Measurements from ENCODE around the gene KBTBD3. TPM values are rescaled to one million over a fixed set of nuclear protein-coding genes. Genes with fewer than 3 reads are reported as not detected.
A peak's percentile ranks its signal among the peaks of the same experiment; 100 is the strongest.

KBTBD3 gene
- total and polyA plus RNA-seq, 2 of the 4 experiments (the other 2 are of a cell fraction): 1.6 to 1.7 TPM

DNA sequence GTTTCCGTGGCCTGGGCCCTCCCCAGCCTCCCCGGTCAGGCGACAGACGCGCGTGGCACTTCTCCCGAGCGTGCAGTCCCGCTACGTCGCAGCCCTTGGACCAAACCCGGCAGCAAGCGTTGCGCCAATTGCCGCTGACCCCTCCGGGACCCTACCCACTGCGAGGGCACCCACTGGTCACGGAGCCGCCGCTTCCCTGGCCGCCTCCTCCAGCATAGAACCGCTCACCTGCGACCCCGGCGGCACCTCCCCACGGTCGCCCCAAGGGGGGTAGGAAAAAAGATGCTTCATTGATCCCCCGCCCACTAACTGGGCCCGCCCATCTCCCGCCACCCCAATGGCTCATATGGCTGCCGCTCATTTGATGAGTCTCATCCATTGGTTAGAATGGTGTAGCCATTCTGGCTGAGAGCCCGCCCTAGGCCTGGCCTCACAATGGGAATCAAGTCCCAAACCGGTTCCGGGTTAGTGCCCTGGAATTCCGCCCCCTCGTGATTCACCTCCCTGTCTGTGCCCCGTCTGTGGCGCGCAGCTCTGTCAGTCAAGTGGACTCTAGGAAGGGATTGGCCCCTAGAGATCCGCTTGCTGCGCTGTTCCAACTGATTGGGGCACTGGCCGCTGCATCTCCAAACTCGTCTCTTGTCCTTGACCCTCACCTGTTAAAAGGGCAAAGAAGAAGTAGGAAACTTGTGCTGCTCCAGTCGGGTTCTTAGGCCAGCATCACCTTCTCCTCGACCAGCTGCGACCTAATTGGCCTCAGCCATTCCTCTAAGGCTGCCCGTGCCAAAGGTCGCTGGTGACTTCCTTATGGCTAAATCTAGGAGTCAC is 55.0 kb downstream of the KBTBD3 start, which contains the start of gene MSANTD4:
TSS of gene MSANTD4 (minus strand) at position 274 of the 828 bp plus-strand sequence. CDS start 11,323 bp downstream, outside the sequence.
- H2BK120ac ChIP-seq (ENCODE audit: low read depth, low read length): peak within 1 kb of the TSS; percentile 78
- H3K4me2 ChIP-seq (ENCODE audit: low read depth, low read length): peak within 1 kb of the TSS; percentile 82
- peak within 1 kb of the TSS; percentile 69 for H2BK5ac ChIP-seq (ENCODE audit: low read depth, low read length, poor library complexity, severe bottlenecking)
- in situ Hi-C loops (cut with MboI; ENCODE audit: low sequenced_read_pairs): no loop called here
- H3K36me3 ChIP-seq (ENCODE audit: control insufficient read depth, insufficient read depth, low read length): no peaks in the 10 kb centered on the region
- peak within 1 kb of the TSS; percentile 63; the same call in 1 of the 2 replicates for H3K56ac ChIP-seq (ENCODE audit: extremely low read depth, insufficient read depth, low read length)
- H4K20me1 ChIP-seq (ENCODE audit: insufficient read depth, low read length): no peaks in the 10 kb centered on the region
- H3K79me1 ChIP-seq (ENCODE audit: low read depth in 1 of 2, low read length in 2 of 2): peaks cover 11 to 29% of the 10 kb centered on the region in 2 experiments
- H3K23ac ChIP-seq (ENCODE audit: low read depth, low read length): peak within 1 kb of the TSS; percentile 89
- H2AK9ac ChIP-seq (replicated peaks; ENCODE audit: low read depth, low read length, poor library complexity): peak within 1 kb of the TSS; percentile 91
- H3K27me3 ChIP-seq (ENCODE audit: control insufficient read depth, insufficient read depth, low read length): no peaks in the 10 kb centered on the region
- H3K27ac ChIP-seq (ENCODE audit: insufficient read depth, low read length): peak within 1 kb of the TSS; percentile 61
- H3K4ac ChIP-seq (ENCODE audit: low read depth, low read length): peak within 1 kb of the TSS; percentile 91
- WGBS, 2 experiments (ENCODE audit: extremely low coverage in 2 of 2, insufficient read length in 1 of 2): 1% methylated on average over 12 of the region's 48 CpGs; no CpG with 5 or more reads in 1 of the 2 experiments
- ChIA-PET CTCF (interaction anchor here (0.5 to 0.7 kb wide), 3 partner anchors 32 to 81 kb away, joined by 3 to 4 read pairs (median 3); partner anchors contain the start of genes AASDHPPT and KBTBD3), POLR2A (ENCODE audit: unreplicated experiment) (interaction anchor here (0.5 kb wide), 1 partner anchor 1088 kb away, joined by 3 read pairs; no protein-coding TSS in a partner anchor)
- peak within 1 kb of the TSS; percentile 93 for H4K91ac ChIP-seq (ENCODE audit: insufficient read depth, low read depth, low read length)
- intact Hi-C loops (cut with micrococcal nuclease): loop anchor here (2.0 kb wide), 1 partner anchor 55 kb away; the partner anchor contains the start of genes AASDHPPT and KBTBD3
- DNase-seq: peak; percentile 99
- H2BK15ac ChIP-seq (ENCODE audit: low read depth, low read length): peak within 1 kb of the TSS; percentile 86; the same call in 1 of the 3 replicates
- peak within 1 kb of the TSS; percentile 13 for H2AK5ac ChIP-seq (ENCODE audit: low read depth, low read length)
- H4K8ac ChIP-seq (ENCODE audit: low read depth in 2 of 2, low read length in 2 of 2): peak within 1 kb of the TSS; percentile 96 to 100
- peaks cover under 1% of the 10 kb centered on the region; the same call in 1 of the 2 replicates for H3K9me1 ChIP-seq (ENCODE audit: insufficient read depth, low read length)
- dilution Hi-C loops (cut with HindIII; ENCODE audit: low sequenced_read_pairs, unreplicated experiment): no loop called here
- H3K18ac ChIP-seq (ENCODE audit: low read depth, low read length): peak within 1 kb of the TSS; percentile 33
- H3K9me3 ChIP-seq (ENCODE audit: control insufficient read depth, insufficient read depth, low read length): no peaks in the 10 kb centered on the region
- peak within 1 kb of the TSS; percentile 76 for H3K4me3 ChIP-seq (ENCODE audit: insufficient read depth, low read depth, low read length)
- ATAC-seq (ENCODE audit: low read depth): peak; percentile 99
- peak within 1 kb of the TSS; percentile 93 for H3K14ac ChIP-seq (replicated peaks; ENCODE audit: low read depth, low read length)
- no peaks in the 10 kb centered on the region; the same call in 1 of the 2 replicates for H3K4me1 ChIP-seq (ENCODE audit: control insufficient read depth, insufficient read depth, low read length)
- peak within 1 kb of the TSS; percentile 97 for H4K5ac ChIP-seq (ENCODE audit: low read depth, low read length)
- peak within 1 kb of the TSS; percentile 70 for H3K9ac ChIP-seq (ENCODE audit: low read depth, low read length)
- H2AFZ ChIP-seq (replicated peaks; ENCODE audit: low read length, poor library complexity): peak within 1 kb of the TSS; percentile 99
- BruUV-seq (replicated peaks): no TSS peak
- peak within 1 kb of the TSS; percentile 80 for H2BK20ac ChIP-seq (ENCODE audit: low read depth, low read length)
- TF ChIP-seq RCOR1 (IDR thresholded peaks at IDR 0.05; ENCODE audit: insufficient replicate concordance, low read length) (no peak), RAD21 (IDR thresholded peaks at IDR 0.05; ENCODE audit: low read length) (no peak), ELK1 (IDR thresholded peaks at IDR 0.05; ENCODE audit: borderline replicate concordance, low read depth, low read length) (no peak), MAZ (IDR thresholded peaks at IDR 0.05; ENCODE audit: borderline replicate concordance, low read depth, low read length) (peak; percentile 40; the same call in 1 of the 2 replicates), BHLHE40 (IDR thresholded peaks at IDR 0.05; ENCODE audit: low read depth, low read length) (peak; percentile 14; the same call in 1 of the 2 replicates), RFX5 (IDR thresholded peaks at IDR 0.05; ENCODE audit: low read depth, low read length) (no peak), CEBPB (IDR thresholded peaks at IDR 0.05; ENCODE audit: low read depth, low read length) (no peak), FOS (IDR thresholded peaks at IDR 0.05; ENCODE audit: low read depth, low read length) (peak; percentile 90), CHD1 (IDR thresholded peaks at IDR 0.05; ENCODE audit: low read depth, low read length) (no peak), SMC3 (IDR thresholded peaks at IDR 0.05; ENCODE audit: low read depth, low read length) (no peak)
- TF ChIP-seq, protein P1, sequence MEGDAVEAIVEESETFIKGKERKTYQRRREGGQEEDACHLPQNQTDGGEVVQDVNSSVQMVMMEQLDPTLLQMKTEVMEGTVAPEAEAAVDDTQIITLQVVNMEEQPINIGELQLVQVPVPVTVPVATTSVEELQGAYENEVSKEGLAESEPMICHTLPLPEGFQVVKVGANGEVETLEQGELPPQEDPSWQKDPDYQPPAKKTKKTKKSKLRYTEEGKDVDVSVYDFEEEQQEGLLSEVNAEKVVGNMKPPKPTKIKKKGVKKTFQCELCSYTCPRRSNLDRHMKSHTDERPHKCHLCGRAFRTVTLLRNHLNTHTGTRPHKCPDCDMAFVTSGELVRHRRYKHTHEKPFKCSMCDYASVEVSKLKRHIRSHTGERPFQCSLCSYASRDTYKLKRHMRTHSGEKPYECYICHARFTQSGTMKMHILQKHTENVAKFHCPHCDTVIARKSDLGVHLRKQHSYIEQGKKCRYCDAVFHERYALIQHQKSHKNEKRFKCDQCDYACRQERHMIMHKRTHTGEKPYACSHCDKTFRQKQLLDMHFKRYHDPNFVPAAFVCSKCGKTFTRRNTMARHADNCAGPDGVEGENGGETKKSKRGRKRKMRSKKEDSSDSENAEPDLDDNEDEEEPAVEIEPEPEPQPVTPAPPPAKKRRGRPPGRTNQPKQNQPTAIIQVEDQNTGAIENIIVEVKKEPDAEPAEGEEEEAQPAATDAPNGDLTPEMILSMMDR (conservative IDR thresholded peaks at IDR 0.05; ENCODE audit: low read depth, low read length): no peak
- TF ChIP-seq, protein P2, sequence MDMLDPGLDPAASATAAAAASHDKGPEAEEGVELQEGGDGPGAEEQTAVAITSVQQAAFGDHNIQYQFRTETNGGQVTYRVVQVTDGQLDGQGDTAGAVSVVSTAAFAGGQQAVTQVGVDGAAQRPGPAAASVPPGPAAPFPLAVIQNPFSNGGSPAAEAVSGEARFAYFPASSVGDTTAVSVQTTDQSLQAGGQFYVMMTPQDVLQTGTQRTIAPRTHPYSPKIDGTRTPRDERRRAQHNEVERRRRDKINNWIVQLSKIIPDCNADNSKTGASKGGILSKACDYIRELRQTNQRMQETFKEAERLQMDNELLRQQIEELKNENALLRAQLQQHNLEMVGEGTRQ (IDR thresholded peaks at IDR 0.05; ENCODE audit: low read depth, low read length): peak; percentile 70

All from IMR-90 (cell line).